PC-3 (cell line): ENCODE data around the gene GABBR2. TPM values are rescaled to one million over a fixed set of nuclear protein-coding genes. Genes with fewer than 3 reads are reported as not detected.

Experiments used
- ATAC-seq: fragments of 200-7000 bp; cut with Tn5 transposase; 2 replicates; pipeline ENCODE4 v1.9.1; 2020; ENCODE audit warnings: mild to moderate bottlenecking, moderate library complexity
- BruUV-seq: library from RNA; stranded (reverse); fragments of 400-500 nt; replicated peaks from 2 replicates; lab custom pipeline; 2021; lab: Mats Ljungman, UMichigan
- CTCF ChIA-PET: fragments of 300-600 bp; sonication (Branson Sonifier 250); formaldehyde crosslinking; loops from one replicate; lab custom pipeline; 2022; ENCODE audit warnings: antibody characterized with exemption; lab: Charles Lee
- POLR2A ChIA-PET: fragments of 300-600 bp; sonication (Branson Sonifier 250); formaldehyde crosslinking; loops from one replicate; lab custom pipeline; 2022; ENCODE audit warnings: antibody characterized with exemption; ENCODE audit not compliant: unreplicated experiment; lab: Charles Lee
- DNase-seq: peaks from one replicate; pipeline ENCODE4 v3.0.0-alpha.2; 2015
- H2AFZ ChIP-seq: fragments of 300-600 bp; sonication (generic); 2 replicates; pipeline ENCODE4 v1.6.0; 2016; ENCODE audit warnings: antibody characterized with exemption, low read length
- H3F3A ChIP-seq: fragments of 300-600 bp; sonication (generic); one replicate; pipeline ENCODE4 v1.6.0; 2017; ENCODE audit warnings: antibody characterized with exemption, low read length, control low read depth, mild to moderate bottlenecking; ENCODE audit not compliant: unreplicated experiment
- H3K27ac ChIP-seq: fragments of 300-600 bp; sonication (generic); 2 replicates; pipeline ENCODE4 v1.5.1; 2016; ENCODE audit warnings: mild to moderate bottlenecking, low read length
- H3K27me3 ChIP-seq: fragments of 300-600 bp; sonication (generic); 2 replicates; pipeline ENCODE4 v1.6.1; 2016; ENCODE audit warnings: low read length, mixed read lengths
- H3K36me3 ChIP-seq: fragments of 300-600 bp; sonication (generic); 2 replicates; pipeline ENCODE4 v1.6.1; 2016; ENCODE audit warnings: low read depth, mixed run types, low read length, mixed read lengths
- H3K4me1 ChIP-seq: fragments of 300-600 bp; sonication (generic); 2 replicates; pipeline ENCODE4 v1.5.1; 2016; ENCODE audit warnings: low read length; ENCODE audit not compliant: insufficient read depth
- H3K4me2 ChIP-seq: fragments of 300-600 bp; sonication (generic); 2 replicates; pipeline ENCODE4 v1.6.0; 2016; ENCODE audit warnings: low read length
- H3K4me3 ChIP-seq: fragments of 300-600 bp; sonication (generic); 2 replicates; pipeline ENCODE4 v1.5.1; 2016; ENCODE audit warnings: mild to moderate bottlenecking, low read length, mixed read lengths
- H3K79me2 ChIP-seq: fragments of 300-600 bp; sonication (generic); 2 replicates; pipeline ENCODE4 v1.6.1; 2017; ENCODE audit warnings: low read length, mixed read lengths
- H3K9ac ChIP-seq: fragments of 300-600 bp; sonication (generic); 2 replicates; pipeline ENCODE4 v1.6.0; 2016; ENCODE audit warnings: mild to moderate bottlenecking, low read length
- H3K9me2 ChIP-seq: fragments of 300-600 bp; sonication (generic); replicated peaks from 2 replicates; pipeline ENCODE4 v1.6.1; 2016; ENCODE audit warnings: mixed run types, low read length, mixed read lengths
- H3K9me3 ChIP-seq: fragments of 300-600 bp; sonication (generic); 2 replicates; pipeline ENCODE4 v1.6.1; 2016; ENCODE audit warnings: low read length, mixed read lengths
- H4K20me1 ChIP-seq: fragments of 300-600 bp; sonication (generic); 2 replicates; pipeline ENCODE4 v1.6.1; 2016; ENCODE audit warnings: low read length, mixed read lengths
- EZH2 ChIP-seq: fragments of 300-600 bp; sonication (generic); IDR thresholded peaks from one replicate; pipeline ENCODE4 v1.6.1; 2017; ENCODE audit warnings: antibody characterized with exemption, mild to moderate bottlenecking, low read length; ENCODE audit not compliant: unreplicated experiment
- EZH2phosphoT487 ChIP-seq: fragments of 300-600 bp; sonication (generic); IDR thresholded peaks from 2 replicates; pipeline ENCODE4 v1.6.1; 2018; ENCODE audit warnings: mild to moderate bottlenecking, antibody characterized with exemption, low read length, borderline replicate concordance
- intact Hi-C: fragments of 100-400 bp; cut with micrococcal nuclease; formaldehyde crosslinking; loops from 2 replicates; pipeline ENCODE4 v1.9.0; 2023
- total RNA-seq: library from RNA; depleted of rRNA; stranded (reverse); fragments of >200 nt; gene quantifications from 2 replicates; pipeline ENCODE4 v1.2.3, GENCODE V29; 2014
- TF ChIP-seq, protein P1 (sequence below): fragments of 300-600 bp; sonication (generic); conservative IDR thresholded peaks from 2 replicates; pipeline ENCODE4 v1.5.1; 2017; ENCODE audit warnings: antibody characterized with exemption, low read depth, mild to moderate bottlenecking, low read length

The GABBR2 gene
- total RNA-seq, 1 experiment from 2014 or later, result 0.44 TPM

DNA sequence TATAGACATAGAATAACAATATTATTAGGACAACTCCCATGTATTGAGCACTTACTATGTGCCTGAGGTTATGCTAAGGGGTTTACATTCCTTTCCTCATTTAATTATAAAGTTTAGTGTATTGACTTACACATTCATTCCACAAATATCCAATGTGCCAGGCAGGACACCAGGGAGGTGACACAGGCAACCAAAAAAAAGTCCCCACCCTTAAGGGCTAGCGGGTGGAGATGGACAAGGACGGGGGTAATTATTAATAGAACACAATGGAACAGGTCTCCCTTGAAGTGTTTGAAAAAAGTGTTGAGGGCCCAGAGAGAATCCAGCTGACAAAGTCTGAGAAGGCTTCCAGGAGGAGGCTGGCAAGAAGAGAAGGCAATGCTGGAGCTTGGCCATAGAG is 459.0 kb downstream of the GABBR2 start:
- intact Hi-C loops, result no loop called here
- peaks cover 62% of the 10 kb centered on the region for H3K4me1 ChIP-seq
- no TSS peak for BruUV-seq

DNA sequence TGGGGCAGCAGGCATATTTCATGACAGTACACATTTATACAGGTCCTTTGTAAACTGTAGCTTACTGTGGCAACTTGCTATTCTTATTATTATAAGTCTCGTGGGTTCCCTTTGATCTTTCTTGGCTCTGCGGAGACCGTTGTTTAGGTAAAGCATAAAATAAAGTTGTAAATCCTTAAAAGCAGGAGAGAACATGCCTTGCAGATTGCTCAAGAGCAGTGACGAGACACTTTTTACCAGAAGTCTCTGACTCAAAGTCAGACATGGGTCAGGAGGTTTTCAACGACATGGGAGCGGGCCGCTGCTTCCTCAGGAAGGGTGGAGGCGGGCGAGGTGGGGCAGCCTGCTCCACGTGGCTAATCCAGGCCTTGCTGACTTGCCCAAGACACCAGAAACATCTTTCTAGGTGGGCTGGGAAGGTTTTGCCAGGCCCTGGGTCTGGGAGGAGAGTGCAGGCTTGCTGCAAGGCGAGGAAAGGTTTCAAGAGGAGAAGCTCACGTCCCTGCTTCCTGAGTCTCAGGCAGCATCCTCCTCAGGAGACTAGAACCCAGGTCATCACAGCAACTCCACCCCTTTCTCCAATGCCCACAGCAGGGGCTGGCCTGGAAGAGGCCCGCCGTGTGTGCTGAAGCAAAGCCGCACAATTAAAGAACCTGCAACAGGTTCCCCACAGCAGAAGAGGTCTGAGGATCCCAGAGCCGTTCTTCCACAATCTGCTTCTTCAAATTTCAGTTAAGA is 459.8 kb downstream of the GABBR2 start:
- peak overlapping the region; percentile 61 for H3K9ac ChIP-seq
- TF ChIP-seq EZH2phosphoT487, result no peak
- TF ChIP-seq, protein P1, sequence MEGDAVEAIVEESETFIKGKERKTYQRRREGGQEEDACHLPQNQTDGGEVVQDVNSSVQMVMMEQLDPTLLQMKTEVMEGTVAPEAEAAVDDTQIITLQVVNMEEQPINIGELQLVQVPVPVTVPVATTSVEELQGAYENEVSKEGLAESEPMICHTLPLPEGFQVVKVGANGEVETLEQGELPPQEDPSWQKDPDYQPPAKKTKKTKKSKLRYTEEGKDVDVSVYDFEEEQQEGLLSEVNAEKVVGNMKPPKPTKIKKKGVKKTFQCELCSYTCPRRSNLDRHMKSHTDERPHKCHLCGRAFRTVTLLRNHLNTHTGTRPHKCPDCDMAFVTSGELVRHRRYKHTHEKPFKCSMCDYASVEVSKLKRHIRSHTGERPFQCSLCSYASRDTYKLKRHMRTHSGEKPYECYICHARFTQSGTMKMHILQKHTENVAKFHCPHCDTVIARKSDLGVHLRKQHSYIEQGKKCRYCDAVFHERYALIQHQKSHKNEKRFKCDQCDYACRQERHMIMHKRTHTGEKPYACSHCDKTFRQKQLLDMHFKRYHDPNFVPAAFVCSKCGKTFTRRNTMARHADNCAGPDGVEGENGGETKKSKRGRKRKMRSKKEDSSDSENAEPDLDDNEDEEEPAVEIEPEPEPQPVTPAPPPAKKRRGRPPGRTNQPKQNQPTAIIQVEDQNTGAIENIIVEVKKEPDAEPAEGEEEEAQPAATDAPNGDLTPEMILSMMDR, result no peak
- no peak for TF ChIP-seq EZH2
- H3K79me2 ChIP-seq, result peaks cover 19% of the 10 kb centered on the region
- peak overlapping the region; percentile 69; the same call in 1 of the 2 replicates for H2AFZ ChIP-seq
- H3K4me2 ChIP-seq, result no peak overlapping the region
- ATAC-seq, result peak; percentile 24; the same call in 1 of the 2 replicates
- no peaks in the 10 kb centered on the region for H3K9me3 ChIP-seq
- peaks cover 53% of the 10 kb centered on the region for H3K4me1 ChIP-seq
- peak overlapping the region; percentile 87 for H3K27ac ChIP-seq
- intact Hi-C loops, result no loop called here
- ChIA-PET CTCF (no interaction called here), POLR2A (no interaction called here)
- H3K36me3 ChIP-seq, result no peaks in the 10 kb centered on the region
- H4K20me1 ChIP-seq, result no peaks in the 10 kb centered on the region
- no peaks in the 10 kb centered on the region for H3K27me3 ChIP-seq
- no peaks in the 10 kb centered on the region for H3K9me2 ChIP-seq
- no peaks in the 10 kb centered on the region for H3F3A ChIP-seq
- no peak overlapping the region for H3K4me3 ChIP-seq
- BruUV-seq, result no TSS peak
- peak; percentile 62 for DNase-seq

More for the DNA sequence above, 459.0 kb downstream of the GABBR2 start:
- peak overlapping the region; percentile 80 for H3K27ac ChIP-seq
- no peaks in the 10 kb centered on the region for H3K36me3 ChIP-seq
- H3K27me3 ChIP-seq, result no peaks in the 10 kb centered on the region
- no peak overlapping the region for H3K4me3 ChIP-seq
- ATAC-seq (no peak), DNase-seq (no peak)
- H2AFZ ChIP-seq, result no peak overlapping the region
- no peaks in the 10 kb centered on the region for H3K9me3 ChIP-seq
- CTCF ChIA-PET, result no interaction called here
- H3K9ac ChIP-seq, result no peak overlapping the region
- H3K79me2 ChIP-seq, result peaks cover 28% of the 10 kb centered on the region
- TF ChIP-seq, protein P1, result no peak
- no peak for TF ChIP-seq EZH2
- no peak for TF ChIP-seq EZH2phosphoT487
- peak overlapping the region; percentile 16; the same call in 1 of the 2 replicates for H3K4me2 ChIP-seq
- H3F3A ChIP-seq, result no peaks in the 10 kb centered on the region
- H3K9me2 ChIP-seq, result no peaks in the 10 kb centered on the region
- H4K20me1 ChIP-seq, result no peaks in the 10 kb centered on the region
- POLR2A ChIA-PET, result no interaction called here
